ENCODE results near the gene GADD45G.

GRCh38 chr9:89621031-89621430 is 16.2 kb downstream of the GADD45G start:
- TF ChIP-seq CTCF (conservative IDR thresholded peaks at IDR 0.05; ENCODE audit: low read depth in 2 of 2) (no peak), NANOG (IDR thresholded peaks at IDR 0.05; ENCODE audit: borderline replicate concordance) (no peak), POLR2AphosphoS5 (IDR thresholded peaks at IDR 0.05; ENCODE audit: low read depth) (no peak), REST (IDR thresholded peaks at IDR 0.05; ENCODE audit: unreplicated experiment) (no peak), EZH2phosphoT487 (IDR thresholded peaks at IDR 0.05; ENCODE audit: unreplicated experiment) (no peak)
